Keratinocyte (primary cell): Measurements from ENCODE around the gene TMA16. TPM values are rescaled to one million over a fixed set of nuclear protein-coding genes. Genes with fewer than 3 reads are reported as not detected.

Experiments
- DNase-seq: peaks from one replicate; pipeline ENCODE4 v3.0.0-alpha.2; 2011; ENCODE audit warnings: low read depth, missing footprints, low spot score
- FAIRE-seq: peaks from 2 replicates; lab custom pipeline; 2011; peaks lifted over from hg19 to GRCh38; lab: Jason Lieb, UNC
- H2AFZ ChIP-seq: 2 replicates; pipeline ENCODE4 v1.6.0; 2012; ENCODE audit warnings: low read length, control low read depth, inconsistent platforms; ENCODE audit not compliant: control insufficient read depth
- H3K27ac ChIP-seq: 2 replicates; pipeline ENCODE4 v1.5.1; 2011; ENCODE audit warnings: low read length; ENCODE audit not compliant: control insufficient read depth, insufficient read depth
- H3K27me3 ChIP-seq: 3 replicates; pipeline ENCODE4 v1.6.0; 2011; ENCODE audit warnings: low read length; ENCODE audit not compliant: control insufficient read depth, insufficient read depth; ENCODE audit errors: extremely low read depth
- H3K36me3 ChIP-seq, 2 experiments: 2 replicates in 1 of 2; 3 replicates in 1 of 2; pipeline ENCODE4 v1.5.1; 2011; ENCODE audit warnings: low read length in 2 of 2, mild to moderate bottlenecking in 1 of 2; ENCODE audit not compliant: control insufficient read depth in 2 of 2, insufficient read depth in 2 of 2; ENCODE audit errors: extremely low read depth in 1 of 2
- H3K4me1 ChIP-seq: 3 replicates; pipeline ENCODE4 v1.5.1; 2011; ENCODE audit warnings: low read length; ENCODE audit not compliant: control insufficient read depth, insufficient read depth; ENCODE audit errors: extremely low read depth
- H3K4me2 ChIP-seq: 3 replicates; pipeline ENCODE4 v1.6.0; 2011; ENCODE audit warnings: low read depth, low read length; ENCODE audit not compliant: control insufficient read depth, insufficient read depth; ENCODE audit errors: extremely low read depth
- H3K4me3 ChIP-seq, 3 experiments: fragments of 200-600 bp in 1 of 3; sonication (generic) in 1 of 3; 2 replicates in 2 of 3; 3 replicates in 1 of 3; pipeline ENCODE4 v1.5.1; 2011 to 2016; ENCODE audit warnings: low read length in 3 of 3, mild to moderate bottlenecking in 3 of 3, control low read depth in 2 of 3, inconsistent platforms in 1 of 3, low read depth in 1 of 3, mixed read lengths in 1 of 3, mixed run types in 1 of 3, moderate library complexity in 1 of 3; ENCODE audit not compliant: control insufficient read depth in 2 of 3, insufficient read depth in 2 of 3; ENCODE audit errors: extremely low read depth in 1 of 3
- H3K79me2 ChIP-seq: 2 replicates; pipeline ENCODE4 v1.6.0; 2012; ENCODE audit warnings: low read length; ENCODE audit not compliant: control insufficient read depth, insufficient read depth
- H3K9ac ChIP-seq: 3 replicates; pipeline ENCODE4 v1.6.0; 2011; ENCODE audit warnings: low read length; ENCODE audit not compliant: control insufficient read depth, insufficient read depth; ENCODE audit errors: extremely low read depth
- H3K9me1 ChIP-seq: 3 replicates; pipeline ENCODE4 v1.6.0; 2011; ENCODE audit warnings: low read length; ENCODE audit not compliant: control insufficient read depth, insufficient read depth; ENCODE audit errors: extremely low read depth
- H3K9me3 ChIP-seq: 2 replicates; pipeline ENCODE4 v1.5.1; 2012; ENCODE audit warnings: low read depth, low read length; ENCODE audit not compliant: control insufficient read depth
- H4K20me1 ChIP-seq: 3 replicates; pipeline ENCODE4 v1.6.0; 2011; ENCODE audit warnings: low read length; ENCODE audit not compliant: control insufficient read depth, insufficient read depth; ENCODE audit errors: extremely low read depth
- EZH2 ChIP-seq: IDR thresholded peaks from one replicate; pipeline ENCODE4 v1.6.1; 2012; ENCODE audit warnings: inconsistent platforms, mild to moderate bottlenecking, low read length, moderate library complexity
- dilution Hi-C: fragments of 300-500 bp; cut with MboI; formaldehyde crosslinking; loops from one replicate; pipeline ENCODE4 v1.7.0; 2020; ENCODE audit warnings: low sequenced_read_pairs; ENCODE audit not compliant: extremely low pct_ligation_motif_present
- polyA plus RNA-seq, 5 experiments: library from polyadenylated mRNA; depleted of rRNA in 3 of 5; stranded (reverse) in 3 of 5; stranded (forward) in 1 of 5; unstranded in 1 of 5; fragments of >200 nt; gene quantifications; 1 replicate in 1 of 5; 2 replicates in 3 of 5; 3 replicates in 1 of 5; pipeline versions ENCODE4 v1.2.1 to v1.2.3, GENCODE V29; 2011 to 2012; ENCODE audit warnings: missing spikeins in 2 of 5, low read depth in 1 of 5, low replicate concordance in 1 of 5
- TF ChIP-seq, protein P1 (sequence below), 3 experiments: IDR thresholded peaks in 1 of 3; conservative IDR thresholded peaks in 1 of 3; optimal IDR thresholded peaks in 1 of 3; 2 replicates in 2 of 3; 3 replicates in 1 of 3; pipeline versions ENCODE3 to v1.5.1; 2011; ENCODE audit warnings: low read length in 3 of 3, mild to moderate bottlenecking in 3 of 3, moderate library complexity in 2 of 3, control low read depth in 1 of 3, inconsistent platforms in 1 of 3; ENCODE audit not compliant: insufficient read depth in 2 of 3; ENCODE audit errors: extremely low read depth in 1 of 3

Gene TMA16
- polyA plus RNA-seq, 1 donor (not counting 4 experiments of a cell fraction or from before 2014, with no cell fraction given) = 21.3 TPM

DNA sequence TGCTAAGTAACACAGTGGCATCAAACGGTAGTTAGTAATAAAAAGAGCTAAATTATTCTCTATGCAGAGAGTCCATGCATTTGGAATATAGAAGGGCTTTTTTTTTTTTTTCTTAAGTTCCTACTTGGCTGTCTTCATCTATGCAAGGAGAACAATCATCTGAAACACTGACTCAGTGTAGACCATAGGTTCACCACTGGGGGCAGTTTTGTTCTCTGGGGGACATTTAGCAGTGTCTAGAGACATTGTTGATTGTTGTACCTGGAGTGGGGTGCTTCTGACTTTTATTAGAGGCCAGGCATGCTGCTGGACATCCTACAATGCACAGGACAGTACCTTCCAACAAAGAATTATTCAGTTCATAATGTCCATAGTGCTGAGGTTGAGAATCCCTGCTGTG is 41.2 kb downstream of the TMA16 start:
- Histone ChIP-seq H3K4me1 (peaks cover 5% of the 10 kb centered on the region), H3K9me1 (no peaks in the 10 kb centered on the region), H2AFZ (no peak overlapping the region), H3K36me3 (peaks cover 0 to 4% of the 10 kb centered on the region in 2 experiments), H3K4me3 (no peak overlapping the region), H3K9me3 (no peaks in the 10 kb centered on the region), H3K27ac (no peak overlapping the region), H3K4me2 (no peak overlapping the region), H3K27me3 (no peaks in the 10 kb centered on the region), H3K9ac (no peak overlapping the region), H3K79me2 (no peaks in the 10 kb centered on the region), H4K20me1 (no peaks in the 10 kb centered on the region)
- FAIRE-seq = no peak
- no peak for DNase-seq
- TF ChIP-seq, protein P1, sequence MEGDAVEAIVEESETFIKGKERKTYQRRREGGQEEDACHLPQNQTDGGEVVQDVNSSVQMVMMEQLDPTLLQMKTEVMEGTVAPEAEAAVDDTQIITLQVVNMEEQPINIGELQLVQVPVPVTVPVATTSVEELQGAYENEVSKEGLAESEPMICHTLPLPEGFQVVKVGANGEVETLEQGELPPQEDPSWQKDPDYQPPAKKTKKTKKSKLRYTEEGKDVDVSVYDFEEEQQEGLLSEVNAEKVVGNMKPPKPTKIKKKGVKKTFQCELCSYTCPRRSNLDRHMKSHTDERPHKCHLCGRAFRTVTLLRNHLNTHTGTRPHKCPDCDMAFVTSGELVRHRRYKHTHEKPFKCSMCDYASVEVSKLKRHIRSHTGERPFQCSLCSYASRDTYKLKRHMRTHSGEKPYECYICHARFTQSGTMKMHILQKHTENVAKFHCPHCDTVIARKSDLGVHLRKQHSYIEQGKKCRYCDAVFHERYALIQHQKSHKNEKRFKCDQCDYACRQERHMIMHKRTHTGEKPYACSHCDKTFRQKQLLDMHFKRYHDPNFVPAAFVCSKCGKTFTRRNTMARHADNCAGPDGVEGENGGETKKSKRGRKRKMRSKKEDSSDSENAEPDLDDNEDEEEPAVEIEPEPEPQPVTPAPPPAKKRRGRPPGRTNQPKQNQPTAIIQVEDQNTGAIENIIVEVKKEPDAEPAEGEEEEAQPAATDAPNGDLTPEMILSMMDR (optimal IDR thresholded peaks at IDR 0.05 in 1 of 3, IDR thresholded peaks at IDR 0.05 in 1 of 3, conservative IDR thresholded peaks at IDR 0.05 in 1 of 3; ENCODE audit: extremely low read depth in 1 of 3, insufficient read depth in 2 of 3, low read length in 3 of 3) = no peak
- TF ChIP-seq EZH2 = no peak
- dilution Hi-C loops = no loop called here

- dilution Hi-C loops = no loop called here
- no peaks in the 10 kb centered on the region for H3K9me3 ChIP-seq
Measured at GRCh38 chr4:163536091-163536490, 41.6 kb downstream of the TMA16 start.

More at GRCh38 chr4:163536091-163536490, 41.6 kb downstream of the TMA16 start:
- Histone ChIP-seq H3K27ac (no peak overlapping the region), H3K27me3 (no peaks in the 10 kb centered on the region), H3K4me1 (peaks cover 9% of the 10 kb centered on the region), H2AFZ (no peak overlapping the region), H3K4me3 (no peak overlapping the region), H3K4me2 (no peak overlapping the region), H3K9me1 (no peaks in the 10 kb centered on the region), H3K9ac (no peak overlapping the region), H3K79me2 (no peaks in the 10 kb centered on the region), H4K20me1 (no peaks in the 10 kb centered on the region), H3K36me3 (peaks cover 0 to 4% of the 10 kb centered on the region in 2 experiments)
- FAIRE-seq = no peak
- DNase-seq = no peak
- TF ChIP-seq, protein P1 (optimal IDR thresholded peaks at IDR 0.05 in 1 of 3, IDR thresholded peaks at IDR 0.05 in 1 of 3, conservative IDR thresholded peaks at IDR 0.05 in 1 of 3; ENCODE audit: extremely low read depth in 1 of 3, insufficient read depth in 2 of 3, low read length in 3 of 3) = no peak
- no peak for TF ChIP-seq EZH2
